ENCODE measurements around the gene CDH13.

- TF ChIP-seq, protein P1, sequence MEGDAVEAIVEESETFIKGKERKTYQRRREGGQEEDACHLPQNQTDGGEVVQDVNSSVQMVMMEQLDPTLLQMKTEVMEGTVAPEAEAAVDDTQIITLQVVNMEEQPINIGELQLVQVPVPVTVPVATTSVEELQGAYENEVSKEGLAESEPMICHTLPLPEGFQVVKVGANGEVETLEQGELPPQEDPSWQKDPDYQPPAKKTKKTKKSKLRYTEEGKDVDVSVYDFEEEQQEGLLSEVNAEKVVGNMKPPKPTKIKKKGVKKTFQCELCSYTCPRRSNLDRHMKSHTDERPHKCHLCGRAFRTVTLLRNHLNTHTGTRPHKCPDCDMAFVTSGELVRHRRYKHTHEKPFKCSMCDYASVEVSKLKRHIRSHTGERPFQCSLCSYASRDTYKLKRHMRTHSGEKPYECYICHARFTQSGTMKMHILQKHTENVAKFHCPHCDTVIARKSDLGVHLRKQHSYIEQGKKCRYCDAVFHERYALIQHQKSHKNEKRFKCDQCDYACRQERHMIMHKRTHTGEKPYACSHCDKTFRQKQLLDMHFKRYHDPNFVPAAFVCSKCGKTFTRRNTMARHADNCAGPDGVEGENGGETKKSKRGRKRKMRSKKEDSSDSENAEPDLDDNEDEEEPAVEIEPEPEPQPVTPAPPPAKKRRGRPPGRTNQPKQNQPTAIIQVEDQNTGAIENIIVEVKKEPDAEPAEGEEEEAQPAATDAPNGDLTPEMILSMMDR (IDR thresholded peaks at IDR 0.05 in 4 of 5, conservative IDR thresholded peaks at IDR 0.05 in 1 of 5) = no peak
- no peak for TF ChIP-seq POLR2A (IDR thresholded peaks at IDR 0.05)
Observed at GRCh38 chr16:83682116-83682867, 1055.5 kb downstream of the CDH13 start.
